Activated naive CD4-positive, alpha-beta T cell treated with anti-CD3 and anti-CD28 coated beads, Interleukin-2, amount 50 U/mL, for 72 hours (primary cell): ENCODE measurements around the gene BGN. TPM values are rescaled to one million over a fixed set of nuclear protein-coding genes. Genes with fewer than 3 reads are reported as not detected.

ENCODE experiments used
- ATAC-seq, 2 donors: fragments of 150-1000 bp; cut with Tn5 transposase; 2 replicates each; pipeline ENCODE4 v1.10.0; 2021; ENCODE audit warnings: mild to moderate bottlenecking in 2 of 2, moderate library complexity in 2 of 2
- DNase-seq, 2 donors: peaks; one replicate each; pipeline ENCODE4 v3.0.0; 2021 to 2022; ENCODE audit warnings: low spot score in 2 of 2
- H3K27ac Mint-ChIP-seq, 2 donors: one replicate each; pipeline ENCODE4 v1.8.0; 2022; ENCODE audit warnings: mild to moderate bottlenecking in 2 of 2, mixed read lengths in 2 of 2
- H3K36me3 Mint-ChIP-seq, 2 donors: one replicate each; pipeline ENCODE4 v1.8.0; 2022; ENCODE audit warnings: mixed read lengths in 2 of 2
- H3K9me3 Mint-ChIP-seq, 2 donors: one replicate each; pipeline ENCODE4 v1.8.0; 2022; ENCODE audit warnings: mixed read lengths in 2 of 2
- total RNA-seq, 2 donors: library from RNA; stranded (reverse); gene quantifications; one replicate each; pipeline ENCODE4 v1.2.3, GENCODE V29; 2022

The BGN gene
- total RNA-seq = not detected

DNA sequence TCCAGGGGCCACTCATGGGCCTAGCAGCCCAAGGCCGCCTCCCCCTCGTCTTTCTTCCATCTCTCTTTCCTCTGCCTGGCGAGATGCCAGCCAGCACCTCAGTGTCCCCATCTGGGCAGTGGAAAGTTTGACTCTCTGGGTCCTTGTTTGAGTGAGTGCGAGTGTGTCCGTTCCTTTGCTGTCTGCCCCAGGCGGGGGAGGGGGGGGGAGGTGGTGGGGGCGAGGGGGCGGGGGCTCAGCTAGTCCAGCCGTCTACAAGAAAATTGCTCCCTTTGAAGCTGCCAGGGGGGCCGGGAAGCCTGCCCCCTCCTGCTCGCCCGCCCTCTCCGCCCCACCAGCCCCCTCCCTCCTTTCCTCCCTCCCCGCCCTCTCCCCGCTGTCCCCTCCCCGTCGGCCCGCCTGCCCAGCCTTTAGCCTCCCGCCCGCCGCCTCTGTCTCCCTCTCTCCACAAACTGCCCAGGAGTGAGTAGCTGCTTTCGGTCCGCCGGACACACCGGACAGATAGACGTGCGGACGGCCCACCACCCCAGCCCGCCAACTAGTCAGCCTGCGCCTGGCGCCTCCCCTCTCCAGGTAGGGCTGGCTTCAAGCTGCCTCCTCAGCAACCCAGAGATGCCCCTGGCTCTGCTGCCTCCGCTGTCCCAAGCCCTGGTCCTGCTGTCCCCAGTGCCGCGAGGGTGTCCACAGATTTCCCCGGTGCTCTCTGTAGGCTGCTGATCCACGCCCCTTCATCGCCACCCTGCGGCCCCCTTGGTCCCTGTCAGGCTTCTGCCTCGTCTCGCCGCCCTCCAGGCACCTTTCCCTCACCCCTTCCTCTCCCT lies at the start of gene BGN:
TSS of gene BGN (plus strand) at position 440 of the 821 bp plus-strand sequence. CDS start 9,652 bp downstream, outside the sequence.
- no peaks in the 10 kb centered on the region for H3K36me3 Mint-ChIP-seq
- DNase-seq = no peak
- ATAC-seq = no peak
- no peak within 1 kb of the TSS for H3K27ac Mint-ChIP-seq
- H3K9me3 Mint-ChIP-seq = no peaks in the 10 kb centered on the region

DNA sequence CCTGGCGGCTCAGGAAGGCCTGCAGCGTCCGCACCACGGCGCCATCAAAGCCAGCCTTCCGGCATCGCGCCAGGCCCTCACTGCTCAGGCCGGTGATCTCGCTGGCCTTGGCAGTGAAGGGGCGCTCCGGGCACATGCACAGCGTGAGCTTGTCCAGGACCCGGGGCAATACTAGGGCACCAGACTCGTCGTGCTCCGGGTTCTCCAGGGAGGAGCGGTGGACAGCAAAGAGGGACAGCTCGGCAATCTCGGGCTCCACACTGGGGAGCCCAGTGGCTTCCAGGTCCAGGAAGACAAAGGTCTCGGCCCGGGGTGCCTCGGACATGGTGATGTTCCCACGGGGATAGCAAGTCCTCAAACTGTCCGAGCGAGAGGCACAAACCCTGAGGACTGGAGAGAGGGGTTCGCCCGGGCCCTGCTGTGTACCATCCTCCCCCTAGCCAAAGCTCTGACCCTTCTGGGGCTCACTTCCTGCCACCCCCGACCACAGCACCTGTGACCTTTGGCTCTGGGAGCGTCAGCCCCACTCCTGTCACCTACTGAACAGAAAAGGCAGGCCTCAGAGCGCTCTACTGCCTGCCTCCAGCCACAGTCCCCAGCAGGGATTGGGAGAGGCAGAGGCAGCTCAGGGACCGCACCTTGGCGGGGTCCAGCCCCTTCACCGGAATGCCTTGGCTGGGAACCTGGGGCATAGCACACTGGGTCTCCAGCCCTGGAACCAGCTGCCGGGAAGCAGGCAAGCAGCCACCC lies 49.5 kb upstream of the BGN start:
- DNase-seq (no peak), ATAC-seq (no peak)
- Mint-ChIP-seq H3K36me3 (no peaks in the 10 kb centered on the region), H3K9me3 (no peaks in the 10 kb centered on the region), H3K27ac (no peak overlapping the region)

GRCh38 chrX:153445856-153446635 lies 48.7 kb upstream of the BGN start, which contains the start of gene TREX2:
Gene TREX2 (minus strand): TSS chrX:153446056. CDS start chrX:153445430, 626 bp downstream.
- no peak for DNase-seq
- no peaks in the 10 kb centered on the region for H3K9me3 Mint-ChIP-seq
- no peak for ATAC-seq

DNA sequence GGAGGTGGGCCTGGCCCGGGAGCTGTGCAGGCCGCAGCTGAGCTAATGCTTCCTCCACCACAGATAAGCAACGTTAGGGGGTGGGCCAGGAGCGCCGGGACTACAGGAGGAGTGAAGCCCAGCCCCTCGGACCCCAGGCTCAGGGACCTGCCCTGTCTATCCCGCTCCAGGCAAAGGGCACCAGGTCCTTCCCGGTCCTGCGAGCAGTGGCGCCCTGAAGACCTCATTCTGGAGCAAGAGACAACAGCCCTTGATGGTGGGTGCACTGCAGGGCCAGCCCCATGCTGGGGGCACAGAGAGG lies 48.2 kb upstream of the BGN start:
- DNase-seq (no peak), ATAC-seq (no peak)
- H3K36me3 Mint-ChIP-seq = no peaks in the 10 kb centered on the region
- H3K9me3 Mint-ChIP-seq = no peaks in the 10 kb centered on the region
- H3K27ac Mint-ChIP-seq = no peak overlapping the region

More at GRCh38 chrX:153445856-153446635, 48.7 kb upstream of the BGN start, which contains the start of gene TREX2:
- H3K27ac Mint-ChIP-seq = no peak within 1 kb of the TSS
- H3K36me3 Mint-ChIP-seq = no peaks in the 10 kb centered on the region

DNA sequence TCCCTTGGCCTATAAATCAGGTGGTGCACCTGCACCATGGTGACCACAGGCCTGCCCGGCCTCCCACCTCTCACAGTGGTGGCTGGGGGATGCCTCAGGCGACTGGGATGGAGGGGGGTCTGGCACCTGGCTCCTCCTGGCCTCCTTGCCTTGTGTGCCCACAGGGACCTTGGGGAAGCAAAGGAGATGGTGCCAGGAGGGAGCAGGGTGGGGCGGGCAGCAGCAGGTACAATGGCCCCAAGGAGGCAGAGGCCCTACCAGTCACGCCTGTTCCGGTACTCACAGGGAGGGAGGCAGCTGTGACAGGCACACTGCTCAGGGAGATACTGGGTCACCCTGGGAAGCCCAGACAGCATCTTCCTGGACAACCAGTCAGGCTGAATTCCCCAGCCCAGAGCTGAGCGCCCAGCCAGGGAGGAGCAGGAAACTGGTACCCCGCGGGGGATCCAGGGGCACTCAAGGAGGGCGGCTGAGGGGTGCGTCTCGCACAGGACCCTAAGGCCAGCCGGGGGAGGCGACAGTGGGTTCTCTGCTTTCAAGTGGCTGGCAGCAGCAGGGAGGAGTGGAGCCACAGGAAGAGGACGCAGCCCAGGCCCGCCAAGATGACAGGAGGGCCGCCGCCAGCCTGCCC lies 47.7 kb upstream of the BGN start:
- no peaks in the 10 kb centered on the region for H3K36me3 Mint-ChIP-seq
- no peak for ATAC-seq
- no peaks in the 10 kb centered on the region for H3K9me3 Mint-ChIP-seq
- H3K27ac Mint-ChIP-seq = no peak overlapping the region
- no peak for DNase-seq

GRCh38 chrX:153447581-153447960 lies 47.2 kb upstream of the BGN start:
- H3K27ac Mint-ChIP-seq = no peak overlapping the region
- no peaks in the 10 kb centered on the region for H3K9me3 Mint-ChIP-seq
- ATAC-seq (no peak), DNase-seq (no peak)
- H3K36me3 Mint-ChIP-seq = no peaks in the 10 kb centered on the region

GRCh38 chrX:153448556-153449367 lies 46.0 kb upstream of the BGN start:
- Mint-ChIP-seq H3K36me3 (no peaks in the 10 kb centered on the region), H3K27ac (no peak overlapping the region), H3K9me3 (no peaks in the 10 kb centered on the region)
- no peak for DNase-seq
- no peak for ATAC-seq

DNA sequence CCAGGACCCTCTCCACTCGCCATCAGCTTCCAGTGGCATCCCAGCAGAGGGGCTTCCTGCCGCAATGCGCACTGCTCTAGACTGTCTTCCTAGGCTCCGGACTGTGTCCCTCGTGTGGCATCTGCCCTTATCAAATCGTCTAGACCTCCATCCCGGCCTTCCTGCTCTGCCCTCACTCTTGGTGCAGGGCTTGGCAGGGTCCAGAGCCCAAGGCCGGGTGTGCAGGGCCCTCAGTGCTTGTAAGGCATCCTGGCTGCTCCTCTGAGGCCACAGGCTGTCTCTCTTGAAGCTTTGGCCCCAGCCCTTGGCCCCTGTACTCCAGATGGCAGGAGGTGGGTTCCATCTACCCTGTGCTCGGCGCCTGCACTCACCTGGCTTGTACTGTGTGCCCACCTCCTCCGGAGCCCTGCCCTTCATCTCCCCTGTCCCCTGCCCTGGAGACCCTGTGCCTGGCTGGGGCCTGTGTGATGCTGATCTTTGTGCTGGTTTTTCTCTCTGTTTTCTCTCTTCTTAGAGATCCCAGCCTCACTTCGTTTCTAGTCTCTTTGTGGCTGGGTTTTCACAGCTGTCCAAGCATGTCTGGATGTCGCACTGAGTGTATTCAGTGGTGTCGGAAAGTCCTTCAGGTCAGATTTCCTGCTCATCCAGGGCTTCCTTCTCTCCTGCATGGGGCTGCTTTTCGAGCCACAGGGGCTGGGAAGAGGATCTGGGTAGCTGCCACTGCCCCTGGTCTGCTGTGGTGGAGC lies 45.2 kb upstream of the BGN start:
- H3K36me3 Mint-ChIP-seq = no peaks in the 10 kb centered on the region
- no peaks in the 10 kb centered on the region for H3K9me3 Mint-ChIP-seq
- no peak overlapping the region for H3K27ac Mint-ChIP-seq
- no peak for DNase-seq
- no peak for ATAC-seq

DNA sequence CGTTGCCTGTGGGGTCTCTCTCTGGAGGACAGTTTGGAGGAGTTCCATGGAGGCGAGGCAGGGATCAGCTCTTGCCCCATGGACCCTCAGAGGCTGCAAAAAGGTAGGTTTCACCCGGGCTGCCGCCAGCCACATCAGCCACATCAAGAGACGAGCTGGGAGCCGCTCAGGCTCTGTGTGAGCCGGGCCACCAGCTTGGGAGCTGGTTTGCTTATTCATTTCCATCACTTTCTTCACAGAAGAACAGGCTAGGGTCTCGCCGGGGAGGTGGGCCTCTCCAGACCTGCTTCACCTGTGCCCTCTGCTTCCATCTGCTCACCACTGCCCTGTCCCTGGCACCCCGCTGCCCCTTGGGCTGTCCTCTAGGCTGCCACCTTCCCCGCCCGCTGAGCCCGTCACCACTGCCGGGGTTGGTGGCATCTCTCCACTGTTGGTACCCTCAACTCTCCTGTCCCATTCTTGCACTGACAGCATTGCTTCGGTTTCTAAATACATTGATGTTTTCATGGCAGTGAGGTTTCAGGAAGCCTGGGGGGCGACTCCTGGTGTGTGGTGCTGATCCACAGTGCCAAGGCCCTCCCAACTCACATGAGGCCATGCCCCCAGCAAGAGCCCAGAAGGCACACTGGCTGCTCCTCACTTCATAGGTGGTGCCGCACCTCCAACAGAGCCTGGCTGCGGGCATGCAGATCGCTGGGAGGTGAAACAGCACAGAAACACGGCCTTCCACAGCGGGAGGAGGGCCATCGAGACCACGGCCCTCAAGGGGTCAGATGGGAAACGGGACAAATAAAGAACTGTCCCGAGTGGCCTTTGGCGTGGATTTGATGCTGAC lies 44.4 kb upstream of the BGN start:
- no peak for DNase-seq
- no peak for ATAC-seq
- Mint-ChIP-seq H3K9me3 (no peaks in the 10 kb centered on the region), H3K36me3 (no peaks in the 10 kb centered on the region), H3K27ac (no peak overlapping the region)

DNA sequence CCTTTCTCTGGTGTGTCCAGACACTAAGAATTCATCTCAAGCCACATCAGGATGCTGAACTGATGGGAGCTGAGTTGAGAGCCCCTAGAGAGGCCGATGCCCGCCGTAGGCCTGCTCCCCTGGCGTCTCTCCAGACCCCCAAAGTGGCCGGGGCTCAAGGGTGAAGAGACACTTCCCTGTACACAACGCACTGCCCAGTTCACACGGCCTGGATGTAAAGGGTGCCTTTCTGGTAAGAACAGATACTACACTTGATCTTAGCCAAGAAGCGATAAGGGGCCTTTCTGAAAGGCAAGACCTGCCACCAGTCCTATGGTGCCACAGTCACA lies 43.9 kb upstream of the BGN start:
- Mint-ChIP-seq H3K9me3 (no peaks in the 10 kb centered on the region), H3K27ac (no peak overlapping the region), H3K36me3 (no peaks in the 10 kb centered on the region)
- DNase-seq (no peak), ATAC-seq (no peak)

- no peaks in the 10 kb centered on the region for H3K9me3 Mint-ChIP-seq
- DNase-seq = no peak
- ATAC-seq = no peak
- H3K36me3 Mint-ChIP-seq = no peaks in the 10 kb centered on the region
- H3K27ac Mint-ChIP-seq = no peak overlapping the region
Measured at GRCh38 chrX:153454901-153455550, 39.8 kb upstream of the BGN start.

DNA sequence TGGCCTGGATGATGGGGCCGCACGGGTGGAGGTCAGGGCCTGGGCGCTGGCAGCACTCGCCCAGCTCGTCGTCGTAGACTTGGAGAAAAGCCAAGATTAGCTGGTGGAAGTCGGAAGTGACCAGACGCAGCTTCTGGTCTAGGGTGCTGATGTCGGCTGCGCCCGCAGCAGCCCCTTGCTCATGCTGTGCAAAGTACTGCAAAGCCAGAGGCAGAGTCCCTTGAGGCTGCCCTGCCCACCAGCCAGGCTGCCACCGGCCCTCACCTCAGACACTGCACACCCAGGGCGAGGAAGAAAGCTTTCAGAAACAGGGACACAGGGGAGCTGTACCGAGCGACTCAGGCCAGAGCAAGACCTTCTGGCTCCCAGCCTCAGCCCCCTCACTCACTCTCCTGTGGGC lies 39.2 kb upstream of the BGN start:
- ATAC-seq (no peak), DNase-seq (no peak)
- Mint-ChIP-seq H3K9me3 (no peaks in the 10 kb centered on the region), H3K36me3 (no peaks in the 10 kb centered on the region), H3K27ac (no peak overlapping the region)

GRCh38 chrX:153456161-153456560 lies 38.6 kb upstream of the BGN start:
- ATAC-seq = no peak
- no peak for DNase-seq
- Mint-ChIP-seq H3K9me3 (no peaks in the 10 kb centered on the region), H3K36me3 (no peaks in the 10 kb centered on the region), H3K27ac (no peak overlapping the region)

DNA sequence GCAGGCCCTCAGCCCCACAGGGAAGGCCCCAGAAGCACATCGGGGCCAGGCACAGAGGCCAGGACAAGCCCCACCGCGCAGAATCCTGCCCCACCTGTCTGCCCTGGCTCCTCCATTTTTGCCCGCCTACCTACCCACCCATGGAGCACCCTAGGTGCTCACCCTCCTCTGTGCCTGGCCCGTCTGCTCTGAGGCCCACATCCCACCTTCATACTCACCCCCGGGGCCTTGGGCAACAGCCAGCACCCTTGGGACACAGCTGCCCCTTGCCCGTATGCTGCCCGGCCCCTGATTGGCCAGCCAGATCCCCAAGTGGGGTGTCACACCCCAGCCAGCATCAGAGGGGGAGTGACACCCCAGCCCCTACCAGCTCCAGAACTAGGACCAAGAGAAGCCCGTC lies 38.1 kb upstream of the BGN start:
- Mint-ChIP-seq H3K27ac (peak overlapping the region in 1 of 2 donors; percentile 68), H3K9me3 (no peaks in the 10 kb centered on the region), H3K36me3 (no peaks in the 10 kb centered on the region)
- DNase-seq (no peak), ATAC-seq (no peak)
